CD1c-positive myeloid dendritic cell (primary cell): ENCODE measurements around the gene TAF10.

ENCODE experiments used
- DNase-seq: peaks from one replicate; pipeline ENCODE4 v3.0.0-alpha.2; 2016; ENCODE audit errors: extremely low spot score

Gene TAF10

DNA sequence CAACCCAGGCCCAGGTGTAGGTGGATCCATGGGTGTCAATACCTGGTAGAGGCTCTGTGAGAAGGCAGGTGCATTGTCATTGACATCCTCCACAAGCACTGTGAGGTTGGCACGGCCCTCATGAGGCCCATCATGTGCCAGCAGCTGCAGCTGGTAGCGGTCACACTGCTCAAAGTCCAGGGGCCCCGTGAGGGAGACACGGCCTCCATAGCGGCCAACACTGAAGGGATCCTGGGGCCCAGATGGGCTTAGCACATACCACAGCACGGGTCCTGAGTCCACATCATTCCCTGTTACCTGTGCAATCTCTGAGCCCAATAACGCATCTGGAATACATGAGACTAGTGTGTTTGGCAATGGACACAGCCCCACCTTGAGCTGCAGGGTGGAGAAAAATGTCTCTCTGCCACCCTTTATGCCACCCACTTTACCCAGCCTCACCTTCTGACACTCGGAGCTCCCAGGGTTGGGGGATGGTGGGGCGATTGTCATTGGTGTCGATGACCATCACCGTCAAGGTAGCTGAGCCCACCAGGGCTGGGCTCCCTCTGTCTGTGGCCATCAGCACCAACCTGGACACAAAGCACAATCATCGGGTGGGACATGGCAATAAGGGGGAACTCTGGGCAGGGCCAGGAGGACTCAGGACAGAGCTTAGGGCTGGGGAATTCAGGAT is 13.3 kb upstream of the TAF10 start:
- no peak for DNase-seq

DNA sequence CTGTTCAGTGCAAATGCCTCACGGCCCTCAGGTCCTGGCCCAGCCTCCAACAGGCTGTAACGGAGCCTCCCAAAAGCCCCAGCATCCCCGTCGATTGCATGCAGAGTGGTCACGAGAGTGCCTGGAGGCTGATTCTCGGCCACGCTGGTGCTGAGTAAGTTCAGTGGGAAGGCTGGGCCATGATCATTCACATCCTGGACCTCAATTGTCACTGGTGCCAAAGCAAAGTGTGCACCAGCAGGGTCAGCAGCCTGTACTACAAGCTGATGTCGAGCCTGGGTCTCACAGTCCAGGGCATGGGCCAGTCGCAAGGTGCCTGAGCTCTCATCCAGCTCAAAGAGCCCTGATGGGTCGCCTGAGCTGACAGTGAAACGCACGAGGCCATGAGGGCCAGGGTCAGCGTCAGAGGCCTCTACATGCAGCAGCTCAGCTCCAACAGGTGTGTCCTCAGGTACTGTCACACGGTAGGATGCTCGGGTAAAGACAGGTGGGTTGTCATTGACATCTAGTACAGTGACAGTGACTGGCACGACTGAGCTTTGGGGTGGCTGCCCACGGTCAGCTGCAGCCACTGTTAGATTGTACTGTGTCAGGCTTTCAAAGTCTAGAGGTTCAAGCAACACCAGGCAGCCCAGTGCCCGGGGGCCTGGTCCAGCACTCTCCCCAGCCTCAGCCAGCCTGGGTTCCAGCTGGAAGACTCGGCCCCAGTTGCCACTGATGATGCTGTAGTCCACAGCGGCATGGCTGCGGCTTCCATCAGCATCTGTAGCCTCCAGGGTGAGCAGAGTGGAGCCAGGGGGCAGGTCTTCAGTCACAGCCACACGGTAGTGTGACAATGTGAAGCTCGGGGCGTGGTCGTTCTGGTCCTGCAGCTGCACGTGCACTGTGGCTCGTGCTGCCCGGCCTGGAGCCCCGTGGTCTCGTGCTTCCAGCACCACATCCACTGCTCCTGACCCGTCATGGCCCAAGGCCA is 11.7 kb upstream of the TAF10 start:
- no peak for DNase-seq

DNA sequence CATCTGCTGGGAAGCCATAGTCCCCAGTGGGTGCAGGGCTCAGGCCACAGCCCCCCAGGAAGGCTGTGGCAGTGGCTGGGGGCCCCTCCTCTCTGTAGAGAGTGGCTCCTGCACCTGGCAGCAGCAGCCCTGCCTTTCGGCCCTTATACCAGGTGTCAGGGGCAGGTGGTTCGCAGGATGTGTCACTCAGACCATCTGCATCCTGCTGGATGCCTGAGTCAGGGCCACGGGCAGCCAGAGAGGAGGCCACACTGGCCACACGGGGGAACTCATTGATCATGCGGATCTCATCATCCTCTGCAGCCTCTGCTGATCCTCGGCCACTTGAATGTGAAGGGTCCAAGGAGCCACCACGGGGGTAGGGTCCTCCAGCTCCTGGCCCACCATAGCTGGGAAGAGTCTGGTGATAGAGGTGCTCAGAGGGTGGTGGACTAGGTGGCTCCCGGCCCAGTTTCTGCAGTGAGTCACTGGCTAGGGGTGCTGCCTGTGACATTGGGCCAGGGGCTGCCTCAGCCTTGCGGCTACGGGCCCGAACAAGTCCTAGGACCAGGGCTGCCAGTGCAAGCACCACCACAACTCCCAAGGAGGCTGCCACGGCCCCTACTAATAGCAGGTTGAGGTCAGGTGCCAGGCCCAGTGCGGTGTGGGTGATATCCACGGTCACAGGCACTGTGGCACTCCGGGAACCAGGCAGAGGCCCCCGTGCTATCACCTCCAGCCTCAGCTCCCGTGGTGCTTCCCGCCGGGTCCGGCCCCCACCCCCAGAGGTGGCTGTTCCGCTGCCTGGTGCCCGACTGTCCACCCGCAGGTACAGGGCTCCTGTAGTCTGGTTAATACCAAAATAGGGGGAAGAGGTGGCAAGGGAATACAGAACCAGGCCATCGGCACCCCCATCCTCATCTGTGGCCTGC is 10.5 kb upstream of the TAF10 start:
- no peak for DNase-seq

DNA sequence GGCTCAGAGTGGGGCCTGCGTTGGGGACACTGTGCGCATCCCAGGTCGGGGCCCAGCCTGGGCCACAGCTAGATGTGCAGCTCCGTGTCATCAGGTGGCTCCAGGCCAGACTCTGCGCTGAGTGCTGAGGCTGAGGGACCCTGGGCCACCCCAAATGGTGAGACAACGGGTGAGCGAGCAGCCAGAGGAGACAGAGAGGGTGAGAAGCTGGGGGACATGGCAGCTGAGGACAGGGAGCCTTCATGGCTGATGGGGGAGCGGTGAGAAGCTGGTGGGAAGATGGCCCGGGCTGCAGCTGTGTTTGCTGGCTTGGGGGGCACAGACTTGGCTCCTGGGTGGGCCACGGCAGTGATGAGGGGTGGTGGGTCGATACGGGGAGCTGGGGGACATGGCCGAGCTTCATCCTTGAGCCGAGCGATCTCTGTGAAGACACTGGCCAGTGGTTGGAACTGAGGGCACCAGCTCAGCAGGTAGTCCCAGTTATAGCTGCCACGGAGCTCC is 9.7 kb upstream of the TAF10 start:
- no peak for DNase-seq

DNA sequence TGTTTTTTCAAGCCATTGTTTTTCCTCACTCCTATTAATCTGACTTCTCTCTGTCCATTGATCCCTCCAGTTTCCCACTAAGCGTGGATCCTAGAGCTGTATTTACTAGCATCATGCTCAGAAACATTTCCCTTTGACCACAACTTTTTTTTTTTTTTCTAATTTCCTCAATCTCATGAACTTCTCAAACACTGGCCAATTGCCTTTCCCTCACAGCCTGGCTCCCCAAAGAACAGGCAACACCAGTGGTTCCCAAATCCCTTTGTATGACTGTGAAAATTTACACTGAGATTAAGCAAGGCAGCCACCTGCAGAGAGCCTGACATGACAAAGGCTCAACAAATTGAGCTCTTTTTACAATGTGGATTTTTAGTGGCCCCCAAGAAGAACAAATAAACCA is 8.6 kb upstream of the TAF10 start:
- DNase-seq, result peak; percentile 63

DNA sequence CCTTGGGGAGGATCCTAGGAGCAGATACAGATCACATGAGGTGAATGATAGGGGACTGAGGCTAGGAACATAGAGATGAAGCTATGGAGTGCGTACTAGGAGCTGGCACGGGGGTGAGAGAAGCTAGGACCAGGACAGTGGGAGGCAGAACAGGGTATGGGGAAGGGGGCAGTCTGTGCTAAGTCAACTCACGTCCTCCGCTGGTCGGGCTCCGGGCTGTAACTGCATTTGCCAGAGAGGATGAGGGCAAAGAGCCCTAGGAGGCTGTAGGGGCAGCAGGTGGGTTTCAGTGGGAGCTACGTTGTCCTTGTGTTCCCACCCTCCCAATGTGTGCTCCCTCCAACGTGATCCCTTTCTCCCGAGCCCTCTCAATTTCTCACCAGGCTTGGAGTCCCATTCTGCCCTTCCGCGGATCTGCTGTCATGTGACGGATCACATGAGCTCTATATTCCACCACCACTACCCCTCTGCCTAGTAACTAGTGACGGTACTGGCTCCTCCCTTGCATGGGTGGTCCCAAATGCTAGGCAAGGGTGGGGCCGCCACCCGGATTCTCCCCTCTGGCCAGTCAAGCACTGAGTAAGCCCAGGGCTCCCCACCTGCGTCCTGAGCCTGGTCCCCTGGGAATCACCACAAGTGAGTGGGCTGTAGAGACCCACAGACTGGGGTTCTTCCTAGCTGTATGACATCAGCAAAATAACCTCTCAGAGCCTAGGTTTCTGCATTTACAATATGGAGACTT is 7.2 kb upstream of the TAF10 start, which contains the start of gene TPP1:
TPP1 (minus strand) TSS at position 419 of the 742 bp plus-strand sequence; CDS start at position 397, 22 bp downstream.
- peak; percentile 96 for DNase-seq

DNA sequence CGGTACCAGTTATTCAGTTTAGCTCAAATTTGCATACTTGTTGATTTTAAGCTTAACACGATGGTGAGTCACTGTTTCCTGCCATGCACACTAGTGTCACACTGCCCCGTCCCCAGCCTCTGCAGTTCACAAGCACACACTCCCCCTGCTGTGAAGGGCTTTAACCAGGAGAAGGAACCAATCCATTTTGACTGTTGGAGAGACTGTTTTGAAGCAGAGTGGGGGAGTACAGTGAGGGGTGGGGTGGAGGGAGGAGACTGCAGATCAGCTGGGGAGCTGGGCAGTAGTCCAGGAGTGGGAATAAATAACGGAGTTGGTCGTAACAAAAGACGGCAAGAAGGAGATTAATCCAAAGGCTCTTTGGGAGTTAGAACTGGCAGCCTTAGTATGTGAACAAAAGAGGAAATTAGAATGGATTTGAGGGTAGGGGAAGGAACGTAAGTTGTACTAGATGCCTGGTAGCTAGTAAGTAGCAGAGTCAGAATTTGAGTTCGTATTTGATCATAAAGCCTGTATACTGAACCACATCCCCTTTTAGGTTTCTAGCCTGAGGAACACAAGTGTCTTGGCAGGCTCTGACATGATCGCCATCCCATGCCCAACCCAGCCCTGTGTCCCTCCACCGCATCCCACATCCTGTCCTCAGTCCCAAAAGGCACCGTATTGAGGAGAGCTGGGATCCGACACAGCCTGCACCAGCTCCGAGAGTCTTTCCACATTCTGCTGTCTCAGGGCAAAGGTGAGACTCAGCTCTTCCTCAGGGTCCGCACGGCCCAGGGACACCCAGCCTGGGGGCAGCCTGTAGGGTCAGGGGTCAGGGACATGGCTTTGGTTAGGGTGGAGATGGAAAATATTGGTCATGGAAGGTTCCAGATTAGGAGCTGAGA is 6.3 kb upstream of the TAF10 start:
- peak; percentile 83 for DNase-seq

DNA sequence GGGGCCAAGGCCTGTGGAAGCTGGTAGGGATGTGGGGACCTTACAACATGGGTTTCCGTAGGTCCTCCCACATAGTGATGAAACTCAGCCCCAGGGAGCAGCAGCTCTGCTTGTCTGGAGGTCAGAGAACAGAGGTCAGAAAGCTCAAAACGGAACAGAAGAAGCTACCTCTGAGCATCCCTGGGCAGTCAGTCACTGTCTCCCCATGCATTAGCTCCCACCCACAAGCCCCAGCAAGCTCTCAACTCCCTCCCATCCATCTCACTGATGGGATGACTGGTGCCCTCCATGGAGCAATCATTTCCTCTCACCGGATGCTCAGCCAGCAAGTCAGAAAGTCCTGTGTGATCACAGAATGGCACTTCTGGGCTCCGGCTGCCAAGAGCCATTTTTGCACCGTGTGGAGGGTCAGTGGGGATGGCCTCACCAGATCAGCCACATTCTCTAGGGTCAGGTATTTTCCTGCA is 5.3 kb upstream of the TAF10 start:
- DNase-seq, result peak; percentile 35

DNA sequence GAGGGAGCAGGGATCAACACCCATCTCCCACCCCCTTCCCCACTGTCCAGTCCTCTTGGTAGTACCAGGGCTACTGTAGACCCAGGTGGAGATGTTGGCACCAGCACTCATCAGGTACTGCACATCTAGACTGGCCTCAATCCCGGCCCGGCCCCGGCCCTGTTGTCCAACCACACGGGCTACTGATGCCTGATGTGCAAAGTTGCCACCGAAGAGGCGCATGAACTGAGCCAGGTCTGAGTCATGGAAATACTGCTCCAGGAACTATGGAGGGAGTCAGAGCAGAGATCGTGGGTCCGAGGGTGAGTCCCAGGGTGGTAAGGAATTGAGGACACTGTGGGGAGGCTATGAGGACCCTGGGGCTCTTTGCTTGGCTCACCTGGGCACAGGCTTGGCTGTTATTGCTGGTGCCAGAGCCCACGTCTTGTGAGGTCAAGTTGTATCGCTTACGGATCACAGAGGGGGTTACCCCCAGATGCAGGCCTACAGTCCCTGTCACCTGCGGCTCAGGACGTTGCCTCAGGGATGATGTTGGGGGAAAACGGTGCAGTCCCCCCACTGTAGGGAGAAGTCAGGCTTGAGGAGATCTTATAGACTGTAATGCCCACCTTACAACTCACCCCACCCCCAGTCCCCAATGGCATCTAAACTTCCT is 4.7 kb upstream of the TAF10 start:
- DNase-seq, result no peak

DNA sequence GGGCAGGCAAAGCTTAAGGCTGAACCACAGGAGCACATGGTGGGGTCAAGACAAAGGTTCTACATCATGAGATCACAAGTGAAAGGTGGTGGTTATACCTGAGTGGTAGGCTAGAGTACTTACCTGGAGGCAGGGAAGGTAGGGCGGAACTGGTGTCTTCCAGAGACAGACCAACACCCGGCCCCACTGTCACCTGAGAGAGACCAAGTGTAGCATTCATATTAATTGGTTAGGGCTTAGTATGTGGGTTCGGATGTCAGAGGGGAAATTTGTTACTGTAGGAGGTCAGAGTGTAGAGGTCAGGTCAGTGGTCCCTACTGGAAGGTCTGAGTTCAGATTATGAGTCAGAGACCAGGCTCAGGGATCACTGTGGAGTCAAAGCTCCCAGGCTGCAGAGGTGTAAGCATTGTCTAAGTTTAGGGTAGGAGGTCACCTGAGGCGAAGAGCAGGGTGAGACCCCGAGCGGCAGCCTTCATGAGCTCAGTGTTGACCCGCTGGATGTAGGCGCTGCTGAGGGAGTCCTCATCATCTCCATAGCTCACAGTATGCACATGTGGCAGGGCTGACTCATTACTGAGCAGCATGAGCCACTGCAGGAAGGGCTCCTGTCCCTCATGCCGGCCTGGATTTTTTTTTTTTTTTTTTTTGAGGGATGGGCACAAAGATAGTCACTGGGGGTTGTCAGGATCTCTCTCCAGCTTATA is 4.0 kb upstream of the TAF10 start:
- DNase-seq, result no peak

DNA sequence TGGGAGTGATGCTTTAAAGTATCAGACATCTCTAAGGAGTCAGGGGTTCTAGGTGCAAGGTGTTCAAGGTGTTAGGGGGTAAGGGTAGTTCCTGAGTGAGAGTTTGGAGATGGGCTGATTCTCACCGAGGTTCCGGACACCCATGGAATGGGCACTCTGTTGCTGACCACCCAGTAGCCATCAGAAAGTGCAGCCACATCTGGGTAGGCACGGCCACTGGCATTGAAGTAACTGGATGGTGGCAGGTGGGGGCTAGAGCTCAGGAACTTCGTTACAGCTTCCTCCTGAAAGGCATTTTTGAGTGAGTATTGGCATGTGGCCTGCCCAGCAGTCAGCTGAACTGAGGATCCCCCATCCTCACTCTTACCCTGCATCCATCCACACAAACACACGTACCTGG is 3.0 kb upstream of the TAF10 start:
- DNase-seq, result no peak

DNA sequence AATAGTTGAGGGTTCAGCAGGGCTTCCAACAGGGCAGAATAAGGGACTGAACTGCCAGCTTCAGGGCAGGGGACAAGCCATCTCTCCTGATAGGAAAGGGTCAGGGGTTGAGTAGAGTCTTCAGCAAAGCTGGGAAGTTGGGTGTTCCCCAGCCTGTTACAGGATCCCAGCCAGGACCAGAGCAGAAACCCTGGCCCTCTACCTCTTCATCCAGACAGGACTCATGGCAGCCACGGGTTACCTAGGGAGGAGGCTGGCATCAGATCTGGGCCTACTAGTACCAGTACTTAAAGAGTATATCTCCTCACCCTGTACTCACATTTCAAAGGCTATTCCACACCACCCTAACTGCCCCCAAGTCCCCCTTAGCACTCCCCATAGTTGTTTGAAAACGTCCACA is 2.4 kb upstream of the TAF10 start:
- DNase-seq, result no peak

DNA sequence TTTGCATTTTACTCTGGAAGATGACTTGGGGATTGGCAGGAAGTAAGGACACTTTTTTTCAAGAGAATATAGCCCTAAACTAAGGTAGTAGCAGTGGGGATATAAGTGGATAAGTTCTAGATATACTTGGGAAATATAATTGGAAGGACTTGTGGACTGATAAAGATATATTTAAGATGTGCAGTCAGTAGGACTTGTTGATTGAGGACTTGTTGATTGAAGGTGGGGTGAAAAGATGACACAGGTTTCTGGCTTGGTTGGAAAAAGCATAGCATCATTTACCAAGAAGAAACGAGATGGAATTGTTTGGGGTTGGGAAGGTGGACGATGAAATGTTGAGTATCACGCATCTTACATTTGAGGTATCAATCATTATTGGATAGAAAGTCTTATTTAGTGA is 1.5 kb upstream of the TAF10 start:
- no peak for DNase-seq

DNA sequence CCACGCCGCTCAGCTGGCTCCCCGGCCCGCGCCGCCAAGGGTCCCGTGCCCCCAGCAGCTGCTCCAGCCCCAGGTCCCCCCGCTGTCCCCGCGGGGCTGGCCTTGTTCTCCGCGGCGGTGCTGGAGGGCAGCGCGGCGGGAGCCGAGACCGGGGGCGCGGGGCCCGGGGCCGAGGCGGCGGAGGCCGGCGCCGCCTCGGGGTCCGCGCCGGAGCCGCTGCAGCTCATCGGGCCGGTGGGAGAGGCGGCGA is 128 bp downstream of the TAF10 start:
- no peak for DNase-seq

DNA sequence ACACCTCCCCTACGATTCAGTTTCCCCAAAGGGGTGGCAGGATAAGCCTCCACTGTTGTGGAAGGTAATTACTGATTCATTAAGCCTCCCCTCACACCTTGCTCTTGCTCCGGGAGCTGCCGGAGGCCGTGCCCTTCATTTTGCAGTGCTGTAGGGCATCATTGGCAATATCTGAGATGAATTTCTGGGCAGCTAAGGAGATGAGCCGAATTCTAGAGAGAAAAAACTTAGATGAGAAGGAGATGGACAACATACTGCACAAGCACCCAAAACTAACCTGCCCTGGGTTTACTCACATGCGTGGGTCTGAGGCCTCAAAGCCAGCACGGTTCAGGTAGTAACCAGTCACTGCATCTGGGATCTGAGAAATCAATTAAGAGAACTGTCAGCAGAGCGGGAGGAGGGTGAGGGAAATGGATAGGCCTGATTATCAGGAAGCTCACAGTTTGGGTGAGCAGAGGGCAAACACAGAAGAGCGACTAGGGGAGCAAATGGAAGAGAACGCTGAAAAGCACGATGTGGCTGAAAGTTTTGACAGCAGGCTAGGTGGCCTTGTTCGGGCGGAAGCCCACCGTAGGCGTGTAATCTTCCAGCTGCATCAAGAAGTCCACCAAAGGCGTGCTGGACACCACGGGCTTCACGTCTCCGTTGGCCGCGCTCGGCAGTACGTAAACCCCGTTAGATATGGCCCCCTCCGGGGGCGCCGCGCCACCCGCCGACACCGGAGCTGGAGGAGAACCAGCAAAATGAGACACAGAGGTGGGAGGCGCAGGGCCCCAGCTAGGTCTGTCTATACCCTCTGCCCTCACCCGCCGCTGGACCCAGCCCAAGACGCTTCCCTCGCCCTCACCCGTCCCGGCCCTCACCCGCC is 689 bp downstream of the TAF10 start:
- DNase-seq, result peak; percentile 24

DNA sequence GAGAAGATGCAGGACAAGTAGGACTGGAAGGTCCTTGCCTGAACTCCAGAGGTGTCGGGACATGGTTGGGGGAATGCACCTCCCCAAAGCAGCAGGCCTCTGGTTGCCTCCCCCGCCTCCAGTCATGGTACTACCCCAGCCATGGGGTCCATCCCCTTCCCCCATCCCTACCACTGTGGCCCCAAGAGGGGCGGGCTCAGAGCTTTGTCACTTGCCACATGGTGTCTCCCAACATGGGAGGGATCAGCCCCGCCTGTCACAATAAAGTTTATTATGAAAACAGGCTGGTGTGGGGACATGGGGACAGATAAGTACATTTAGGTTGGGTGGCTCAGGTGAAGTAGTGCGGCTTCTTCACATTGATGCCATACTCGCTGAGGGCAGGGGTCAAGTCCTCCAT is 1.4 kb downstream of the TAF10 start:
- DNase-seq, result no peak

DNA sequence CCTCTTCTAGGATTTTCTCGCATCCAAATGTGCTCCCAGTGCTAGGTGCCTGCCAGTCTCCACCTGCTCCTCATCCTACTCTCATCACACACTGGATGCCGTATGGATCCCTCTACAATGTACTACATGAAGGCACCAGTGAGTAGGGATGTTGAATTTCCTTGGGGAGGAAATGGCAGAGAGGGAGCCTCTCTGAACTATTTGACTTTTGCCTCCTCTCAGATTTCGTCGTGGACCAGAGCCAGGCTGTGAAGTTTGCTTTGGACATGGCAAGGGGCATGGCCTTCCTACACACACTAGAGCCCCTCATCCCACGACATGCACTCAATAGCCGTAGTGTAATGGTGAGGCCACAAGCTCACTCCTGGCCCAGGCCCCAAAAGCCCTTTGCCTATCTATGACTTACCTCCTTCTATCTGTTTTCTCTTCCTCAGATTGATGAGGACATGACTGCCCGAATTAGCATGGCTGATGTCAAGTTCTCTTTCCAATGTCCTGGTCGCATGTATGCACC is 2.5 kb downstream of the TAF10 start:
- no peak for DNase-seq
